Activated naive CD8-positive, alpha-beta T cell (primary cell): ENCODE measurements around the gene AAGAB.
"Not testable (repeated sequence)": the region's sequence is repeated elsewhere in the genome, so short reads cannot be mapped to it uniquely, and the experiment has no call there.

Experiments
- H3K27ac Mint-ChIP-seq: one replicate; pipeline ENCODE4 v1.8.0; 2021; ENCODE audit warnings: mixed read lengths
- H3K27me3 Mint-ChIP-seq: one replicate; pipeline ENCODE4 v1.8.0; 2021; ENCODE audit warnings: mixed read lengths
- H3K36me3 Mint-ChIP-seq: one replicate; pipeline ENCODE4 v1.8.0; 2021; ENCODE audit warnings: mixed read lengths
- H3K4me1 Mint-ChIP-seq: one replicate; pipeline ENCODE4 v1.8.0; 2021; ENCODE audit warnings: low read depth, mixed read lengths
- H3K4me3 Mint-ChIP-seq: one replicate; pipeline ENCODE4 v1.8.0; 2021; ENCODE audit warnings: mild to moderate bottlenecking, mixed read lengths
- H3K9me3 Mint-ChIP-seq: one replicate; pipeline ENCODE4 v1.8.0; 2021; ENCODE audit warnings: low read depth, mixed read lengths

The AAGAB gene

GRCh38 chr15:67267440-67267839 is 13.0 kb upstream of the AAGAB start:
- peaks cover under 1% of the 10 kb centered on the region for H3K27me3 Mint-ChIP-seq
- no peak overlapping the region for H3K27ac Mint-ChIP-seq
- H3K4me3 Mint-ChIP-seq, result no peak overlapping the region
- H3K36me3 Mint-ChIP-seq, result peaks cover 1% of the 10 kb centered on the region
- H3K4me1 Mint-ChIP-seq, result no peaks in the 10 kb centered on the region
- no peaks in the 10 kb centered on the region for H3K9me3 Mint-ChIP-seq

GRCh38 chr15:67266870-67267269 is 12.4 kb upstream of the AAGAB start:
- Mint-ChIP-seq H3K27me3 (no peaks in the 10 kb centered on the region), H3K36me3 (no peaks in the 10 kb centered on the region), H3K27ac (no peak overlapping the region), H3K9me3 (no peaks in the 10 kb centered on the region), H3K4me1 (no peaks in the 10 kb centered on the region), H3K4me3 (no peak overlapping the region)

- no peaks in the 10 kb centered on the region for H3K36me3 Mint-ChIP-seq
- no peaks in the 10 kb centered on the region for H3K9me3 Mint-ChIP-seq
- H3K27ac Mint-ChIP-seq, result no peak overlapping the region
- no peak overlapping the region for H3K4me3 Mint-ChIP-seq
- no peaks in the 10 kb centered on the region for H3K27me3 Mint-ChIP-seq
- peaks cover 7% of the 10 kb centered on the region for H3K4me1 Mint-ChIP-seq
These were observed 5.3 kb upstream of the AAGAB start for GRCh38 chr15:67259806-67260205.

DNA sequence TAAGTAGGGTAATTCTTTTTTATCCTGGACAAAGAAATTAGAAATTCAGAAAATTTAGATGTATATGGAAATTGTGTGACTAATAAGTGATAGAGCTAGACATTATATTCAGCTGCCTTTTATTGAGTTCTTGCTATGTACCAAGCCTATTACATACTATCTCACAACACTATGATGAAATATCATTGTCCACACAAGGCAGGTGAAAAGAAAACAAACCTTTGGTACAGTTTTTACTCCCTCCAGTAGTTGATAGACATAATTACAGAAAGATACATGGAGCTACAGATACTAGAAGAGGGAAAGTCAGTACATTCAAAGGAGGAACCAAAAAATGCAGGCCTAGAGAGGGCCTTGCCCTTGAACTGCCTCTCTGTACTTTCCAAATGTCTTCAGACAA is 4.9 kb upstream of the AAGAB start:
- no peak overlapping the region for H3K4me3 Mint-ChIP-seq
- no peaks in the 10 kb centered on the region for H3K36me3 Mint-ChIP-seq
- H3K27ac Mint-ChIP-seq, result no peak overlapping the region
- H3K4me1 Mint-ChIP-seq, result peaks cover 7% of the 10 kb centered on the region
- H3K9me3 Mint-ChIP-seq, result no peaks in the 10 kb centered on the region
- H3K27me3 Mint-ChIP-seq, result no peaks in the 10 kb centered on the region

- H3K27me3 Mint-ChIP-seq, H3K36me3 Mint-ChIP-seq, H3K4me3 Mint-ChIP-seq, H3K27ac Mint-ChIP-seq, H3K9me3 Mint-ChIP-seq: not testable (repeated sequence)
- H3K4me1 Mint-ChIP-seq, result peaks cover 11% of the 10 kb centered on the region
These were observed 4.0 kb upstream of the AAGAB start for GRCh38 chr15:67258412-67258811.

DNA sequence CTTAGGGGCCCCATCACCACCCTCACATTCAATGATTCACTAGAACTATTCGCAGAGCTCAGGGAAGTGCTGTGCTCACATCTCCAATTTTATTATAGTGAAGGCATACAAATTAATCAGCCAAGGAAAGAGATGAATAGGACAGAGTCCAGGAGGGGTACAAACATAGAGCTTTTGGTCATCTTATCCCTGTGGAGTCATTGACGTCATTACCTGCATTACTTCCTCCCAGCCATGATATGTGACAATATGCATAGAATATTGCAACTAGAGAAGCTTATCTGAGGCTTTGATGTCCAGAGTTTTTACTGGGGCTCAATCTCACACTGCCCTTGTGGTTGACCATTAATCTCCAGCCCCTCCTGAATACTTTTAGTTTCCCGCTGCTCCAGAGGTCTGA is 1.6 kb upstream of the AAGAB start:
- H3K4me3 Mint-ChIP-seq, result peak overlapping the region; percentile 99
- no peaks in the 10 kb centered on the region for H3K9me3 Mint-ChIP-seq
- H3K27ac Mint-ChIP-seq, result peak overlapping the region; percentile 64

GRCh38 chr15:67253549-67254237 is 768 bp downstream of the AAGAB start:
- Mint-ChIP-seq H3K36me3 (peaks cover 5% of the 10 kb centered on the region), H3K4me1 (peaks cover 40% of the 10 kb centered on the region), H3K4me3 (peak overlapping the region; percentile 99), H3K9me3 (no peaks in the 10 kb centered on the region), H3K27me3 (no peaks in the 10 kb centered on the region), H3K27ac (peak overlapping the region; percentile 97)

More for the DNA sequence above, 1.6 kb upstream of the AAGAB start:
- Mint-ChIP-seq H3K4me1 (peaks cover 31% of the 10 kb centered on the region), H3K27me3 (no peaks in the 10 kb centered on the region), H3K36me3 (no peaks in the 10 kb centered on the region)

GRCh38 chr15:67253101-67253500 is 1.4 kb downstream of the AAGAB start:
- Mint-ChIP-seq H3K9me3 (no peaks in the 10 kb centered on the region), H3K4me1 (peaks cover 43% of the 10 kb centered on the region), H3K27ac (peak overlapping the region; percentile 97), H3K36me3 (peaks cover 7% of the 10 kb centered on the region), H3K4me3 (peak overlapping the region; percentile 99), H3K27me3 (no peaks in the 10 kb centered on the region)

- Mint-ChIP-seq H3K4me3 (no peak overlapping the region), H3K27ac (no peak overlapping the region), H3K4me1 (peaks cover 58% of the 10 kb centered on the region), H3K36me3 (peaks cover 18% of the 10 kb centered on the region), H3K9me3 (no peaks in the 10 kb centered on the region), H3K27me3 (no peaks in the 10 kb centered on the region)
These were observed 3.1 kb downstream of the AAGAB start for GRCh38 chr15:67251318-67251717.

DNA sequence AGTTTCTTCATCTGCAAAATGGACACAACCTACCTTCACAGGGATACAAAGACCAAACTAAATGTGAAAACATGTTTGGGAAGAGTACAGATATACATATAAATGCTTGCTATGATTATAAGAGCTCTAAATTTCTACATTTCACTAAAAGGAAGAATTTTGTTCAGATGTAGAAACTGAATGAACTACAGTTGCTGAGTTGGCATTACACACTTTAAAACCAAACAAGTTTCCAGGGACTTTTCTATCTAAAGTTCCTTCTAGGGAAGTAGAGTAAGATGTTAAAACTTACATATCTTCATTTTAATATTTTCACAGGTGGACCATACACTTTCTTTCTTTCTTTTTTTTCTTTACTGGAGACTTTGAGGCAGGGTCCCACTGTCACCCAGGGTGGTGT is 4.6 kb downstream of the AAGAB start:
- Mint-ChIP-seq H3K4me3 (no peak overlapping the region), H3K27me3 (no peaks in the 10 kb centered on the region), H3K4me1 (peaks cover 59% of the 10 kb centered on the region), H3K27ac (no peak overlapping the region), H3K36me3 (peaks cover 27% of the 10 kb centered on the region), H3K9me3 (no peaks in the 10 kb centered on the region)

- H3K27me3 Mint-ChIP-seq, result no peaks in the 10 kb centered on the region
- peak overlapping the region; percentile 50 for H3K27ac Mint-ChIP-seq
- H3K36me3 Mint-ChIP-seq, result peaks cover 31% of the 10 kb centered on the region
- no peak overlapping the region for H3K4me3 Mint-ChIP-seq
- no peaks in the 10 kb centered on the region for H3K9me3 Mint-ChIP-seq
- H3K4me1 Mint-ChIP-seq, result peaks cover 64% of the 10 kb centered on the region
These were observed 6.4 kb downstream of the AAGAB start for GRCh38 chr15:67248011-67248505.

DNA sequence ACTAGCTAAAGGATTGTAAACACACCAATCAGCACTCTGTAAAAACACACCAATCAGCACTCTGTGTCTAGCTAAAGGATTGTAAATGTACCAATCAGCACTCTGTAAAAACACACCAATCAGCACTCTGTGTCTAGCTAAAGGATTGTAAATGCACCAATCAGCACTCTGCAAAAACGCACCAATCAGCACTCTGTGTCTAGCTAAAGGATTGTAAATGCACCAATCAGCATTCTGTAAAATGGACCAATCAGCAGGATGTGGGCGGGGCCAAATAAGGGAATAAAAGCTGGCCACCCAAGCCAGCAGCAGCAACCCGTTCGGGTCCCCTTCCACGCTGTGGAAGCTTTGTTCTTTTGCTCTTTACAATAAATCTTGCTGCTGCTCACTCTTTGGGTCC is 7.9 kb downstream of the AAGAB start:
- peaks cover 34% of the 10 kb centered on the region for H3K36me3 Mint-ChIP-seq
- H3K4me1 Mint-ChIP-seq, result peaks cover 61% of the 10 kb centered on the region
- H3K27me3 Mint-ChIP-seq, H3K4me3 Mint-ChIP-seq, H3K27ac Mint-ChIP-seq, H3K9me3 Mint-ChIP-seq: not testable (repeated sequence)

DNA sequence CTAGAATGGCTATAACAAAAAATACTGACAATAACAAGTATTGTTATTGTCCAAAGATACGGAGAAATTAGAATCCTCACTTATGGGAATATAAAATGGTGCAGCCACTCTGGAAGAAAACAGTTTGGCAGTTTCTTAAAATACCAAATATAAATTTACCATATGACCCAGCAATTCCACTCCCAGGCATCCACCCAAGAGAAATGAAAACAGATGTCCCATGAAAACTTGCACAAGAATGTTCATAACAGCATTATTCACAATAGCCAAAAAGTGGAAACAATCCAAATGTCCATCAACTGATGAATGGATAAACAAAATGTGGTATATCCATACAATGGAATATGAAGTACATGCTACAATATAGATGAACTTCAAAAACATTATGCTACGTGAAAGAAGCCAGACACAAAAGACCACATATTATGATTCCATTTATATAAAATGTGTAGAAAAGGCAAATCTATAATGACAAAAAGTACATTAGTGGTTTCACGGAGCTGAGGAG is 9.4 kb downstream of the AAGAB start:
- Mint-ChIP-seq H3K9me3 (no peaks in the 10 kb centered on the region), H3K27ac (no peak overlapping the region), H3K4me3 (no peak overlapping the region), H3K4me1 (peaks cover 71% of the 10 kb centered on the region), H3K27me3 (no peaks in the 10 kb centered on the region), H3K36me3 (peaks cover 32% of the 10 kb centered on the region)

DNA sequence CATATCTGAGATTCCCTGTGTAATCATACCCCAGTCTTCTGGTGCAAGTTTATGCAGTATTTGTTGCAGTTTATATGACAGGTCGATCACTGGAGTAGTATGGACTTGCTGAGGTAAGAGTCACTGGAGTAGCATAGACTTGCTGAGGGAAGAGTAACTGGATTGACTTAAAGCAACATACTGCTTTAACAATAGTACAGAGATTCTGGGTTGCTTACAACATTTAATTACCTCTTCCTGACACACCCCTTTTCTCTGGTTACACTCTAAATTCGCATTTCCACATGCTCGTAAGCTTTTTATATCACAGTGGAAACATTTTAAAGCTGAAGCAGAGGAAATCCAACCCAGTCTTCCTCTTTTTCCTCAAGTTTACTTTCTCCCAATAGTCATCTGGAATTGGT is 11.8 kb downstream of the AAGAB start:
- no peaks in the 10 kb centered on the region for H3K27me3 Mint-ChIP-seq
- no peaks in the 10 kb centered on the region for H3K9me3 Mint-ChIP-seq
- H3K36me3 Mint-ChIP-seq, result peaks cover 26% of the 10 kb centered on the region
- H3K27ac Mint-ChIP-seq, result no peak overlapping the region
- no peak overlapping the region for H3K4me3 Mint-ChIP-seq
- peaks cover 72% of the 10 kb centered on the region for H3K4me1 Mint-ChIP-seq

- Mint-ChIP-seq H3K36me3 (peaks cover 16% of the 10 kb centered on the region), H3K27me3 (no peaks in the 10 kb centered on the region), H3K4me3 (peak overlapping the region; percentile 42), H3K9me3 (no peaks in the 10 kb centered on the region), H3K27ac (peak overlapping the region; percentile 29), H3K4me1 (peaks cover 64% of the 10 kb centered on the region)
These were observed 13.2 kb downstream of the AAGAB start for GRCh38 chr15:67241132-67241855.
